Esophagus squamous epithelium (tissue), 5 donors: ENCODE results near the gene KRT1. TPM values are rescaled to one million over a fixed set of nuclear protein-coding genes. Genes with fewer than 3 reads are reported as not detected.

Experiments
- DNase-seq: peaks from one replicate; lab custom pipeline; 2025; lab: John Stamatoyannopoulos, UW
- H3K27ac ChIP-seq, 4 donors: fragments of 200-600 bp; sonication (generic); one replicate each; pipeline ENCODE4 v1.5.1; 2016 to 2019; ENCODE audit warnings: mild to moderate bottlenecking in 1 of 4
- H3K27me3 ChIP-seq, 4 donors: fragments of 200-600 bp; sonication (generic); 1 replicate in 3 of 4; 2 replicates in 1 of 4; pipeline versions ENCODE4 v1.5.1 to v1.6.0; 2017 to 2021; ENCODE audit warnings: antibody characterized with exemption in 1 of 4
- H3K36me3 ChIP-seq, 3 donors: fragments of 200-600 bp; sonication (generic); one replicate each; pipeline ENCODE4 v1.5.1; 2016 to 2019
- H3K4me1 ChIP-seq, 3 donors: fragments of 200-600 bp; sonication (generic); one replicate each; pipeline ENCODE4 v1.5.1; 2017 to 2019
- H3K4me3 ChIP-seq, 4 donors: fragments of 200-600 bp; sonication (generic); 1 replicate in 3 of 4; 2 replicates in 1 of 4; pipeline ENCODE4 v1.5.1; 2016 to 2019; ENCODE audit warnings: mild to moderate bottlenecking in 2 of 4, moderate library complexity in 1 of 4
- H3K9me3 ChIP-seq, 3 donors: fragments of 200-600 bp; sonication (generic); one replicate each; pipeline ENCODE4 v1.5.1; 2016 to 2019
- POLR2A ChIP-seq, 4 donors: fragments of 450-650 bp; IDR thresholded peaks; one replicate each; pipeline ENCODE4 v1.6.1; 2017; ENCODE audit warnings: antibody characterized with exemption in 4 of 4, mild to moderate bottlenecking in 4 of 4, moderate library complexity in 3 of 4
- WGBS, 2 donors: methylation state at CpG; one replicate each; pipeline ENCODE4 v1.1.5; 2018; 5-methylcytosine and 5-hydroxymethylcytosine counted together
- intact Hi-C: fragments of 100-400 bp; cut with DNase I; formaldehyde crosslinking; loops from one replicate; pipeline ENCODE4 v1.15.0; 2022
- total RNA-seq, 4 donors: library from RNA; depleted of rRNA; stranded (reverse); fragments of >200 nt; gene quantifications; one replicate each; pipeline ENCODE4 v1.1.0, GENCODE V29; 2016
- TF ChIP-seq, protein P1 (sequence below), 6 experiments: fragments of 450-650 bp in 4 of 6; fragments of 200-600 bp in 2 of 6; sonication (generic) in 2 of 6; IDR thresholded peaks; one replicate each; pipeline ENCODE4 v1.5.1; 2016 to 2019; ENCODE audit warnings: antibody characterized with exemption in 6 of 6, mild to moderate bottlenecking in 4 of 6, moderate library complexity in 4 of 6
- donor health status: DM: yes; HTN: yes; CAD: no.

Gene KRT1
- total RNA-seq, 4 donors from 2014 or later: 0.19 to 43.7 (median 2.4) TPM

DNA sequence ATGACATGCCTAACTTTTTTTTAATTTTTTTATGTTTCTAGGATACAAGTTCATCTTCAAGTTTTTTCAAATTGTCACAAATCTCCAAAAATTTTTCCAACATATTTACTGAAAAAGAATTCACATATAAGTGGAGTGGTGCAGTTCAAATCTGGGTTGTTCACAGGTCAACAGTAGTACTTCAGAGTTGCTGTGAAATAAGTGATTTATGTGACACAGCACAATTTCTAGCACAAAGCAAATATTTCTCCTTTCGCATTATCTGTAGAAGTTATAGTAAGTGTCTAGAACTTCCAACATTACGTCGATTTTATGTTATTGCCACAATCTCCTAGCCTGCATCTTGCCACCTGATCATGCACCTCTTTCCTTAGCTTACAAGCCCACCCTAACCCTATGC, 18.5 kb downstream of the KRT1 start:
- TF ChIP-seq POLR2A (IDR thresholded peaks at IDR 0.05): no peak
- TF ChIP-seq, protein P1, sequence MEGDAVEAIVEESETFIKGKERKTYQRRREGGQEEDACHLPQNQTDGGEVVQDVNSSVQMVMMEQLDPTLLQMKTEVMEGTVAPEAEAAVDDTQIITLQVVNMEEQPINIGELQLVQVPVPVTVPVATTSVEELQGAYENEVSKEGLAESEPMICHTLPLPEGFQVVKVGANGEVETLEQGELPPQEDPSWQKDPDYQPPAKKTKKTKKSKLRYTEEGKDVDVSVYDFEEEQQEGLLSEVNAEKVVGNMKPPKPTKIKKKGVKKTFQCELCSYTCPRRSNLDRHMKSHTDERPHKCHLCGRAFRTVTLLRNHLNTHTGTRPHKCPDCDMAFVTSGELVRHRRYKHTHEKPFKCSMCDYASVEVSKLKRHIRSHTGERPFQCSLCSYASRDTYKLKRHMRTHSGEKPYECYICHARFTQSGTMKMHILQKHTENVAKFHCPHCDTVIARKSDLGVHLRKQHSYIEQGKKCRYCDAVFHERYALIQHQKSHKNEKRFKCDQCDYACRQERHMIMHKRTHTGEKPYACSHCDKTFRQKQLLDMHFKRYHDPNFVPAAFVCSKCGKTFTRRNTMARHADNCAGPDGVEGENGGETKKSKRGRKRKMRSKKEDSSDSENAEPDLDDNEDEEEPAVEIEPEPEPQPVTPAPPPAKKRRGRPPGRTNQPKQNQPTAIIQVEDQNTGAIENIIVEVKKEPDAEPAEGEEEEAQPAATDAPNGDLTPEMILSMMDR (IDR thresholded peaks at IDR 0.05): no peak
- intact Hi-C loops: no loop called here
- H3K27ac ChIP-seq: no peak overlapping the region

DNA sequence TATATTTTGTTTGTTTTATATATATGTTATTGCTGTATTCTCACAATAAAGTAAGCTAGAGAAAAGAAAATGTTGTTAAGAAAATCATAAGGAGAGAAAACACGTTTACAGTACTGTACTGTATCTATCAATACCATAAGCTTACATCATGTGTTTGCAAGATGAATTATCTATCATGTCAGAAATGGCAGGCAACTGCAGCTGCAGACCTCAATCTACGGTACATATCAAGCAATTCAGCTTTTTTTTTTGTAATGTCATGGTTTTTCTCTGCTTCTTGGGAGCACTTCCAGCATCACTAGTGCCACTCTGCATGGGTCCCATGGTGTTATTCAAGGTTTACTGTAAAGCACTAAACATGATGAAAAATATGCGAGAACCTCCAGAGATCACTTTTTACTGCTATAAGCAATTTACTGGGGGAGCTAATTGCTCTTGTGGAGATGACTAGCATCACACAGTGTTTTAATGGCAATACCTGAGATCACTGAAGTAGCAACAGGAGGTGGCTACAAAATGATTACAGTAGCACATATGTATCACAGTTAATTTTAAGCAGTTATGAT, 19.2 kb downstream of the KRT1 start:
- Histone ChIP-seq H3K4me1 (peaks cover 0 to 35% (median 5%) of the 10 kb centered on the region in 3 donors), H3K27ac (no peak overlapping the region), H3K4me3 (no peak overlapping the region), H3K27me3 (peaks cover 0 to 29% (median 0%) of the 10 kb centered on the region in 4 donors), H3K36me3 (no peaks in the 10 kb centered on the region), H3K9me3 (no peaks in the 10 kb centered on the region)
- 75 to 76% methylated on average over 3 of the region's 3 CpGs for WGBS, 2 donors
- intact Hi-C loops: no loop called here
- no peak for DNase-seq
- TF ChIP-seq POLR2A (IDR thresholded peaks at IDR 0.05): no peak

More for the DNA sequence above, 18.5 kb downstream of the KRT1 start:
- Histone ChIP-seq H3K4me3 (no peak overlapping the region), H3K27me3 (peaks cover 0 to 33% (median 0%) of the 10 kb centered on the region in 4 donors), H3K4me1 (peaks cover 0 to 31% (median 5%) of the 10 kb centered on the region in 3 donors), H3K9me3 (no peaks in the 10 kb centered on the region), H3K36me3 (no peaks in the 10 kb centered on the region)
- DNase-seq: no peak
- WGBS, 2 donors: 87 to 88% methylated on average over 3 of the region's 3 CpGs

DNA sequence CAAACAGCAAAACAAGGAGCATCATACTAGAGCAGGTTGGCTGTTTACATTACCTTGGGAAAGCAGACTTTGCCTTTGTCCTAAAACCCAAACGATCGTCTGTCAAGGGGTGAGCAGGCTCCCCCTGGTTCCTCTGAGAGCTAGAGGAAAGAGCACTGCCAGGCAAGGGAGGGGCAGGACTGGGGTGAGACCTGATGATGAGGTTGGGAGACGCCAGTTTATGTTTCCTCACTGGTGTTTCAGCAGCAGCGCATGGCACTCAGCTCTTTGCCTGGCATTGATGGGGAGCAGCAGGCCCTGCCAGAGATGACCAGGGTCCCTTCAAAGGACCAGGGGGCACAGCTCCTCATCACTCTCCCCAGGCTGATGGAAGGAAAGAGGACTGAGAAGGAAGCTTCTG, 20.3 kb downstream of the KRT1 start:
- TF ChIP-seq POLR2A (IDR thresholded peaks at IDR 0.05): no peak
- TF ChIP-seq, protein P1 (IDR thresholded peaks at IDR 0.05): no peak
- WGBS, 2 donors: 86 to 100% methylated on average over 1 to 2 of the region's 4 CpGs
- Histone ChIP-seq H3K4me3 (no peak overlapping the region), H3K36me3 (no peaks in the 10 kb centered on the region), H3K27me3 (peaks cover 0 to 28% (median 0%) of the 10 kb centered on the region in 4 donors), H3K4me1 (peaks cover 0 to 45% (median 5%) of the 10 kb centered on the region in 3 donors), H3K9me3 (no peaks in the 10 kb centered on the region), H3K27ac (no peak overlapping the region)
- intact Hi-C loops: no loop called here
- no peak for DNase-seq

DNA sequence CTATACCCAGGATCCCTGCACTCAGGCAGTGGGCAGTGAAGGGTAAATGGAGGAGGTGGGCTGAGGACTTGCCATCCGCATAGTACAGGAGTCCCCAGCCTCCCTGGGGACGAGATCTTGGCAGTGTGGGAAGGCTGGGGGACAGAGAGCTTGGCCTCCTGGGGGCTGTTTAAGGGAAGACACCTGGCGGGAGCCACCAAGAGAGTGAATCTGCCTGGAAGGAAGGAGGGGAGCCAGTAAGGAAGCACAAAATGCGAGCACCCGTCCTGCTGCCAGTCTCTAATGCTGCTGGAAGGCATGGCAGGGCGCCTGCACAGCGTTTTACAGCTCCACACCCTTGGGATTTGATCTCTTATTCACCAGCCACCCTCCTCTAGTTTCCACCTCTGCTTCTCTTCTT, 20.8 kb downstream of the KRT1 start:
- no peak for DNase-seq
- Histone ChIP-seq H3K27ac (no peak overlapping the region), H3K9me3 (no peaks in the 10 kb centered on the region), H3K36me3 (no peaks in the 10 kb centered on the region), H3K4me1 (peaks cover 0 to 50% (median 5%) of the 10 kb centered on the region in 3 donors), H3K4me3 (no peak overlapping the region), H3K27me3 (peaks cover 0 to 32% (median 0%) of the 10 kb centered on the region in 4 donors)
- intact Hi-C loops: no loop called here
- TF ChIP-seq, protein P1 (IDR thresholded peaks at IDR 0.05): no peak
- TF ChIP-seq POLR2A (IDR thresholded peaks at IDR 0.05): no peak
- WGBS, 2 donors: 46 to 62% methylated on average over 6 to 7 of the region's 7 CpGs

DNA sequence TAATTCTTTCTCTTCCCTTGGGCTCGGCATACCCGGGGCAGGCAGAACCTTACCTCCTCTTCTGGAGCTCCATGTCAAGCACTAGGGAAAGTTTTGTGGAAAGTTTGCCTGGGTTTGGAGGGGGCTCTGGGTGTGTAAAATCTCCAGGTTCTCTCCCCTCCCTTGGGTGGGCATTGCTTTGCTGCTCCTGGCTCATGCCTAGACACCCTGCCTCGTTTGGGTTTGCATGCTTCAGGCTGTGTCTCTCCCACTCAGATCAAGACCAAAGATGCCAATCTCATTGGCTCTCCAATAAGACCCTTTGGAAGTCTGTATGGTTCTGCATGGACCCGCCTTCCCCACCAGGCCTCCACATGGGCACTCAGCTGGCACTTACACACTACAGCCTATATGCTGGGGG, 22.0 kb downstream of the KRT1 start:
- H3K27me3 ChIP-seq: peaks cover 0 to 28% (median 0%) of the 10 kb centered on the region in 4 donors
- no peak overlapping the region for H3K4me3 ChIP-seq
- peaks cover 0 to 45% (median 5%) of the 10 kb centered on the region in 3 donors for H3K4me1 ChIP-seq
- H3K27ac ChIP-seq: no peak overlapping the region
- TF ChIP-seq, protein P1 (IDR thresholded peaks at IDR 0.05): no peak
- TF ChIP-seq POLR2A (IDR thresholded peaks at IDR 0.05): no peak
- no peaks in the 10 kb centered on the region for H3K36me3 ChIP-seq
- intact Hi-C loops: no loop called here
- 60 to 64% methylated on average over 2 to 4 of the region's 4 CpGs for WGBS, 2 donors
- no peaks in the 10 kb centered on the region for H3K9me3 ChIP-seq
- DNase-seq: no peak
